HEK293 (cell line): Measurements from ENCODE around the gene SLC6A17.

Experiments used
- GLI4 ChIP-seq: fragments of 450-650 bp; formaldehyde crosslinking; IDR thresholded peaks from 2 replicates; pipeline ENCODE4 v1.5.1; 2016; ENCODE audit warnings: missing biosample characterization, missing genetic modification characterization
- KLF10 ChIP-seq: fragments of 450-650 bp; IDR thresholded peaks from 2 replicates; pipeline ENCODE4 v1.5.1; 2018; ENCODE audit warnings: missing biosample characterization, mild to moderate bottlenecking, missing genetic modification characterization
- KLF9 ChIP-seq: fragments of 450-650 bp; formaldehyde crosslinking; IDR thresholded peaks from 2 replicates; pipeline ENCODE4 v1.5.1; 2016; ENCODE audit warnings: missing biosample characterization, missing genetic modification characterization, low read depth
- MYNN ChIP-seq: fragments of 450-650 bp; formaldehyde crosslinking; IDR thresholded peaks from 2 replicates; pipeline ENCODE4 v1.5.1; 2016; ENCODE audit warnings: missing biosample characterization, missing genetic modification characterization, borderline replicate concordance
- OSR2 ChIP-seq: fragments of 450-650 bp; formaldehyde crosslinking; IDR thresholded peaks from 2 replicates; pipeline ENCODE4 v1.5.1; 2016; ENCODE audit warnings: missing biosample characterization, missing genetic modification characterization
- PRDM1 ChIP-seq: fragments of 450-650 bp; formaldehyde crosslinking; IDR thresholded peaks from 2 replicates; pipeline ENCODE4; 2016; ENCODE audit warnings: missing biosample characterization, missing genetic modification characterization
- SP2 ChIP-seq: fragments of 450-650 bp; formaldehyde crosslinking; IDR thresholded peaks from 2 replicates; pipeline ENCODE4 v1.5.1; 2016; ENCODE audit warnings: missing biosample characterization, missing genetic modification characterization
- TCF7L2 ChIP-seq: IDR thresholded peaks from 2 replicates; pipeline ENCODE4 v1.6.1; 2011; ENCODE audit warnings: low read depth, mild to moderate bottlenecking, inconsistent platforms, low read length, moderate library complexity, borderline replicate concordance
- YY1 ChIP-seq: fragments of 450-650 bp; formaldehyde crosslinking; IDR thresholded peaks from 2 replicates; pipeline ENCODE4 v1.5.1; 2018; ENCODE audit warnings: missing biosample characterization, missing genetic modification characterization
- YY2 ChIP-seq: fragments of 450-650 bp; formaldehyde crosslinking; IDR thresholded peaks from 2 replicates; pipeline ENCODE4 v1.5.1; 2016; ENCODE audit warnings: missing biosample characterization, missing genetic modification characterization
- ZEB2 ChIP-seq: fragments of 450-650 bp; formaldehyde crosslinking; IDR thresholded peaks from 2 replicates; pipeline ENCODE4 v1.5.1; 2016; ENCODE audit warnings: missing biosample characterization, missing genetic modification characterization
- ZNF112 ChIP-seq: fragments of 450-650 bp; formaldehyde crosslinking; IDR thresholded peaks from 2 replicates; pipeline ENCODE4 v1.5.0; 2017; ENCODE audit warnings: missing biosample characterization, missing genetic modification characterization
- ZNF132 ChIP-seq: fragments of 450-650 bp; formaldehyde crosslinking; IDR thresholded peaks from 2 replicates; pipeline ENCODE4 v1.5.1; 2017; ENCODE audit warnings: missing biosample characterization, missing genetic modification characterization, borderline replicate concordance
- ZNF16 ChIP-seq: fragments of 450-650 bp; formaldehyde crosslinking; IDR thresholded peaks from 2 replicates; pipeline ENCODE4 v1.5.1; 2016; ENCODE audit warnings: low read depth, missing biosample characterization, missing genetic modification characterization
- ZNF175 ChIP-seq: fragments of 450-650 bp; formaldehyde crosslinking; IDR thresholded peaks from 2 replicates; pipeline ENCODE4 v1.5.1; 2016; ENCODE audit warnings: missing biosample characterization, missing genetic modification characterization
- ZNF211 ChIP-seq: fragments of 450-650 bp; formaldehyde crosslinking; IDR thresholded peaks from 2 replicates; pipeline ENCODE4 v1.5.1; 2016; ENCODE audit warnings: low read depth, missing biosample characterization, missing genetic modification characterization
- ZNF214 ChIP-seq: fragments of 450-650 bp; formaldehyde crosslinking; IDR thresholded peaks from 2 replicates; pipeline ENCODE4 v1.5.1; 2017; ENCODE audit warnings: missing biosample characterization, mild to moderate bottlenecking, missing genetic modification characterization, borderline replicate concordance
- ZNF221 ChIP-seq: fragments of 450-650 bp; formaldehyde crosslinking; IDR thresholded peaks from 2 replicates; pipeline ENCODE4 v1.5.1; 2017; ENCODE audit warnings: missing biosample characterization, missing genetic modification characterization, borderline replicate concordance
- ZNF292 ChIP-seq: fragments of 450-650 bp; formaldehyde crosslinking; IDR thresholded peaks from 2 replicates; pipeline ENCODE4 v1.5.1; 2016; ENCODE audit warnings: low read depth, missing biosample characterization, missing genetic modification characterization, borderline replicate concordance
- ZNF335 ChIP-seq: fragments of 450-650 bp; formaldehyde crosslinking; conservative IDR thresholded peaks from 2 replicates; pipeline ENCODE4 v1.5.1; 2016; ENCODE audit warnings: missing biosample characterization, missing genetic modification characterization
- ZNF416 ChIP-seq: fragments of 450-650 bp; formaldehyde crosslinking; IDR thresholded peaks from 2 replicates; pipeline ENCODE4 v1.5.1; 2016; ENCODE audit warnings: missing biosample characterization, missing genetic modification characterization
- ZNF521 ChIP-seq: fragments of 450-650 bp; formaldehyde crosslinking; IDR thresholded peaks from 2 replicates; pipeline ENCODE4 v1.5.1; 2017; ENCODE audit warnings: missing biosample characterization, mild to moderate bottlenecking, missing genetic modification characterization
- ZNF529 ChIP-seq: fragments of 450-650 bp; formaldehyde crosslinking; IDR thresholded peaks from 2 replicates; pipeline ENCODE4 v1.5.1; 2017; ENCODE audit warnings: missing genetic modification characterization, missing biosample characterization; ENCODE audit not compliant: insufficient replicate concordance
- ZNF548 ChIP-seq: fragments of 450-650 bp; formaldehyde crosslinking; IDR thresholded peaks from 2 replicates; pipeline ENCODE4 v1.5.1; 2016; ENCODE audit warnings: missing biosample characterization, missing genetic modification characterization
- ZNF549 ChIP-seq: fragments of 450-650 bp; IDR thresholded peaks from 2 replicates; pipeline ENCODE4 v1.5.1; 2018; ENCODE audit warnings: missing biosample characterization, missing genetic modification characterization, mild to moderate bottlenecking, inconsistent platforms, moderate library complexity
- ZNF623 ChIP-seq: fragments of 450-650 bp; formaldehyde crosslinking; IDR thresholded peaks from 2 replicates; pipeline ENCODE4 v1.5.1; 2016; ENCODE audit warnings: missing biosample characterization, missing genetic modification characterization
- ZNF707 ChIP-seq: fragments of 450-650 bp; formaldehyde crosslinking; IDR thresholded peaks from 2 replicates; pipeline ENCODE4 v1.5.1; 2016; ENCODE audit warnings: missing biosample characterization, missing genetic modification characterization
- ZNF777 ChIP-seq: fragments of 450-650 bp; formaldehyde crosslinking; IDR thresholded peaks from 2 replicates; pipeline ENCODE4 v1.5.1; 2017; ENCODE audit warnings: missing biosample characterization, missing genetic modification characterization, borderline replicate concordance
- ZSCAN30 ChIP-seq: fragments of 450-650 bp; IDR thresholded peaks from 2 replicates; pipeline ENCODE4 v1.5.1; 2018; ENCODE audit warnings: missing biosample characterization, mild to moderate bottlenecking, missing genetic modification characterization, moderate library complexity
- TF ChIP-seq, protein P1 (sequence below): IDR thresholded peaks from 2 replicates; pipeline ENCODE4 v1.6.1; 2011; ENCODE audit warnings: mild to moderate bottlenecking, low read depth, low read length, borderline replicate concordance
- TF ChIP-seq, protein P2 (sequence below): fragments of 450-650 bp; formaldehyde crosslinking; IDR thresholded peaks from 2 replicates; pipeline ENCODE4 v1.5.1; 2016; ENCODE audit warnings: missing biosample characterization, missing genetic modification characterization, low read depth
- TF ChIP-seq, protein P3 (sequence below): fragments of 450-650 bp; formaldehyde crosslinking; IDR thresholded peaks from 2 replicates; pipeline ENCODE4 v1.5.1; 2016; ENCODE audit warnings: missing biosample characterization, missing genetic modification characterization
- TF ChIP-seq, protein P4 (sequence below): fragments of 450-650 bp; formaldehyde crosslinking; IDR thresholded peaks from 2 replicates; pipeline ENCODE4 v1.5.1; 2016; ENCODE audit warnings: missing biosample characterization, missing genetic modification characterization
- TF ChIP-seq, protein P5 (sequence below): fragments of 450-650 bp; formaldehyde crosslinking; IDR thresholded peaks from 2 replicates; pipeline ENCODE4 v1.5.1; 2017; ENCODE audit warnings: missing biosample characterization, missing genetic modification characterization

The SLC6A17 gene

DNA sequence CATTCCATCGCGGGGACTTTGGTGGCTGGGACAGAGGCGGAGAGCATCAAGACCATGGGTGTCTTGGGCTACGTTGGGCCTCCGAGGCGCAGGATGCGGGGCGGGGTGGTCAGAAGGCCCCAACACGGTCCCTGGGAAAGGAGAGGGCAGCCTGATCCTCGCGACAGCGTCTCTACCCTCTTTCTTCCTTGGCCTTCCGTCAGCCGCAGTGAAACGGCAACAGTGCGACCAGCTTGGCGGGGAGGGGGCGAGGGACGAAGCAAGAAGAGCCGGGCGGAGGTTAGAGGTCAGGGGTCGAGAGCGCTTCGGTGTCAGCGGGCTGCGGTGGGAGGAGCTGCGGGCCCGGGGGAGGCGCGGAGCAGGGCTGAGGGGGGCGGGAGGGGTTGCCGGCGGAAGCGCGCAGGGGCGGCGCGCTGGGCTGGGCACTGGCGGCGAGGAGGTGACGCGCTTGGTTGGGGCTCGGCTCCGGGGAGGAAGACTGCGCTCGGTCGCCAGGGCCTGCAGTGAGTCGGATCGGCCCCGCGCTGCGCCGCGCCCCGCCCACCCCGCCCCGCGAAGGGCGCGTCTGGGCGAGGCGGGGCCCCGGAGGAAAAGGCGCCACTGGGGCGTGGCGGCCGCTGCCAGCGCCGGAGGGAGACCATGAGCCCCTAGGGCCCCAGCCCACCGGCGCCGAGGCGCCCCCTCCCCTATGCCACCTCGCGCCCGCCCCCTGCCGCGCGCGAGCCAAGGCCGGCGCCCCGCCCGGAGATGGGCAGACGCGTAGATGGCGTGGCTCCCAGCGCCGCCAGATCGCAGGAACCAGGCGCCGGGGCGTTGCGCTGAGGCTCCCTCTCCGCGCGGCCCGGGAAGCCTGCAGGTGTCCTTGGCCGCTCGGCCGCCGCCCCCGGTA lies 59.7 kb downstream of the SLC6A17 start, which contains the start of gene KCNC4 (continued):
- TF ChIP-seq ZNF16 (tag by site-specific recombination), result no peak
- TF ChIP-seq ZNF416 (tag by site-specific recombination), result no peak
- TF ChIP-seq, protein P1, sequence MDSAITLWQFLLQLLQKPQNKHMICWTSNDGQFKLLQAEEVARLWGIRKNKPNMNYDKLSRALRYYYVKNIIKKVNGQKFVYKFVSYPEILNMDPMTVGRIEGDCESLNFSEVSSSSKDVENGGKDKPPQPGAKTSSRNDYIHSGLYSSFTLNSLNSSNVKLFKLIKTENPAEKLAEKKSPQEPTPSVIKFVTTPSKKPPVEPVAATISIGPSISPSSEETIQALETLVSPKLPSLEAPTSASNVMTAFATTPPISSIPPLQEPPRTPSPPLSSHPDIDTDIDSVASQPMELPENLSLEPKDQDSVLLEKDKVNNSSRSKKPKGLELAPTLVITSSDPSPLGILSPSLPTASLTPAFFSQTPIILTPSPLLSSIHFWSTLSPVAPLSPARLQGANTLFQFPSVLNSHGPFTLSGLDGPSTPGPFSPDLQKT, result no peak
- no peak for TF ChIP-seq ZNF548 (tag by site-specific recombination)
- TF ChIP-seq ZSCAN30 (tag by site-specific recombination), result peak; percentile 85
- TF ChIP-seq YY1 (tag by site-specific recombination), result no peak
- no peak for TF ChIP-seq YY2
- peak; percentile 51; the same call in 1 of the 2 replicates for TF ChIP-seq KLF9 (tag by site-specific recombination)
- TF ChIP-seq OSR2 (tag by site-specific recombination), result no peak
- no peak for TF ChIP-seq ZNF623 (tag by site-specific recombination)
- peak; percentile 94 for TF ChIP-seq ZNF335 (tag by site-specific recombination)
- no peak for TF ChIP-seq ZNF529
- TF ChIP-seq, protein P2, sequence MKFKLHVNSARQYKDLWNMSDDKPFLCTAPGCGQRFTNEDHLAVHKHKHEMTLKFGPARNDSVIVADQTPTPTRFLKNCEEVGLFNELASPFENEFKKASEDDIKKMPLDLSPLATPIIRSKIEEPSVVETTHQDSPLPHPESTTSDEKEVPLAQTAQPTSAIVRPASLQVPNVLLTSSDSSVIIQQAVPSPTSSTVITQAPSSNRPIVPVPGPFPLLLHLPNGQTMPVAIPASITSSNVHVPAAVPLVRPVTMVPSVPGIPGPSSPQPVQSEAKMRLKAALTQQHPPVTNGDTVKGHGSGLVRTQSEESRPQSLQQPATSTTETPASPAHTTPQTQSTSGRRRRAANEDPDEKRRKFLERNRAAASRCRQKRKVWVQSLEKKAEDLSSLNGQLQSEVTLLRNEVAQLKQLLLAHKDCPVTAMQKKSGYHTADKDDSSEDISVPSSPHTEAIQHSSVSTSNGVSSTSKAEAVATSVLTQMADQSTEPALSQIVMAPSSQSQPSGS (tag by site-specific recombination), result no peak
- TF ChIP-seq GLI4 (tag by site-specific recombination), result no peak
- TF ChIP-seq, protein P3, sequence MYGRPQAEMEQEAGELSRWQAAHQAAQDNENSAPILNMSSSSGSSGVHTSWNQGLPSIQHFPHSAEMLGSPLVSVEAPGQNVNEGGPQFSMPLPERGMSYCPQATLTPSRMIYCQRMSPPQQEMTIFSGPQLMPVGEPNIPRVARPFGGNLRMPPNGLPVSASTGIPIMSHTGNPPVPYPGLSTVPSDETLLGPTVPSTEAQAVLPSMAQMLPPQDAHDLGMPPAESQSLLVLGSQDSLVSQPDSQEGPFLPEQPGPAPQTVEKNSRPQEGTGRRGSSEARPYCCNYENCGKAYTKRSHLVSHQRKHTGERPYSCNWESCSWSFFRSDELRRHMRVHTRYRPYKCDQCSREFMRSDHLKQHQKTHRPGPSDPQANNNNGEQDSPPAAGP, result peak; percentile 39; the same call in 1 of the 2 replicates
- TF ChIP-seq ZNF211, result no peak
- TF ChIP-seq ZNF777 (tag by site-specific recombination), result peak; percentile 74; the same call in 1 of the 2 replicates
- no peak for TF ChIP-seq ZNF521
- TF ChIP-seq PRDM1, result no peak
- TF ChIP-seq ZNF175, result no peak
- TF ChIP-seq ZNF221 (tag by site-specific recombination), result no peak
- no peak for TF ChIP-seq MYNN (tag by site-specific recombination)
- no peak for TF ChIP-seq ZNF707 (tag by site-specific recombination)
- TF ChIP-seq ZNF132 (tag by site-specific recombination), result no peak
- TF ChIP-seq ZEB2 (tag by site-specific recombination), result peak; percentile 69; the same call in 1 of the 2 replicates
- peak; percentile 80; the same call in 1 of the 2 replicates for TF ChIP-seq KLF10 (tag by site-specific recombination)
- TF ChIP-seq SP2 (tag by site-specific recombination), result peak; percentile 52; the same call in 1 of the 2 replicates
- TF ChIP-seq, protein P4, sequence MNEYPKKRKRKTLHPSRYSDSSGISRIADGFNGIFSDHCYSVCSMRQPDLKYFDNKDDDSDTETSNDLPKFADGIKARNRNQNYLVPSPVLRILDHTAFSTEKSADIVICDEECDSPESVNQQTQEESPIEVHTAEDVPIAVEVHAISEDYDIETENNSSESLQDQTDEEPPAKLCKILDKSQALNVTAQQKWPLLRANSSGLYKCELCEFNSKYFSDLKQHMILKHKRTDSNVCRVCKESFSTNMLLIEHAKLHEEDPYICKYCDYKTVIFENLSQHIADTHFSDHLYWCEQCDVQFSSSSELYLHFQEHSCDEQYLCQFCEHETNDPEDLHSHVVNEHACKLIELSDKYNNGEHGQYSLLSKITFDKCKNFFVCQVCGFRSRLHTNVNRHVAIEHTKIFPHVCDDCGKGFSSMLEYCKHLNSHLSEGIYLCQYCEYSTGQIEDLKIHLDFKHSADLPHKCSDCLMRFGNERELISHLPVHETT, result no peak
- no peak for TF ChIP-seq ZNF292
- TF ChIP-seq, protein P5, sequence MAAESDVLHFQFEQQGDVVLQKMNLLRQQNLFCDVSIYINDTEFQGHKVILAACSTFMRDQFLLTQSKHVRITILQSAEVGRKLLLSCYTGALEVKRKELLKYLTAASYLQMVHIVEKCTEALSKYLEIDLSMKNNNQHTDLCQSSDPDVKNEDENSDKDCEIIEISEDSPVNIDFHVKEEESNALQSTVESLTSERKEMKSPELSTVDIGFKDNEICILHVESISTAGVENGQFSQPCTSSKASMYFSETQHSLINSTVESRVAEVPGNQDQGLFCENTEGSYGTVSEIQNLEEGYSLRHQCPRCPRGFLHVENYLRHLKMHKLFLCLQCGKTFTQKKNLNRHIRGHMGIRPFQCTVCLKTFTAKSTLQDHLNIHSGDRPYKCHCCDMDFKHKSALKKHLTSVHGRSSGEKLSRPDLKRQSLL (tag by site-specific recombination), result no peak
- no peak for TF ChIP-seq ZNF112
- no peak for TF ChIP-seq ZNF549
- no peak for TF ChIP-seq ZNF214 (tag by site-specific recombination)
- no peak for TF ChIP-seq TCF7L2
